ENCODE results near the gene CLTC. TPM values are rescaled to one million over a fixed set of nuclear protein-coding genes. Genes with fewer than 3 reads are reported as not detected.

Gene CLTC
- total and polyA plus RNA-seq, 2 of the 4 experiments (the other 2 are of a cell fraction): 181 to 641 TPM

DNA sequence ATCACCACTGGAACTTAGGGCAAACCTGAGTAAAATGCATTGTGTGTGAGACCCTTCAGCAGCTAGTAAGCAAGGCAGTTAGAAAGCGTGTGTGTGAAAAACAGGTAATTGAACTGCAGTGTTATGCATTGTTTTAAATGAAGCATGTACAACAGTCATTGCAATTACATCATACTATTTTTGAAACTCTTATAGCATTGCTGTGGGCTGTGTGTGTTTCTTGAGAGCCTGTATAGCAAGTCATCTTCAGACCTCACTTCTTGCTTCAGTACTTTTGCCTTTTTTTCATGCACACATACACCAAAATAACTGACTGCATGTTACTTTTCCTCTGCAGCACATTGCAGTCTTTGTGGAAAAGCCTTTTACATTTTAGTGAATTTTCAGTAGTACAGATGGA is 68.3 kb downstream of the CLTC start:
- peaks cover 3% of the 10 kb centered on the region; the same call in 1 of the 2 replicates for H3K9me1 ChIP-seq (ENCODE audit: insufficient read depth, low read length)
- ATAC-seq (ENCODE audit: low read depth) (peak; percentile 48; the same call in 1 of the 2 replicates), DNase-seq (peak; percentile 31)
- no peaks in the 10 kb centered on the region for H3K27me3 ChIP-seq (ENCODE audit: control insufficient read depth, insufficient read depth, low read length)
- dilution Hi-C loops (cut with HindIII; ENCODE audit: low sequenced_read_pairs, unreplicated experiment) (no loop called here), intact Hi-C loops (cut with micrococcal nuclease) (loop anchor here (1.0 kb wide), 1 partner anchor 8 kb away; no protein-coding TSS in a partner anchor), in situ Hi-C loops (cut with MboI; ENCODE audit: low sequenced_read_pairs) (loop anchor here (10.0 kb wide), 1 partner anchor 367 kb away; no protein-coding TSS in a partner anchor)
- H3K9ac ChIP-seq (ENCODE audit: low read depth, low read length): no peak overlapping the region
- H3K56ac ChIP-seq (ENCODE audit: extremely low read depth, insufficient read depth, low read length): no peak overlapping the region
- H3K18ac ChIP-seq (ENCODE audit: low read depth, low read length): no peak overlapping the region
- H3K4ac ChIP-seq (ENCODE audit: low read depth, low read length): no peak overlapping the region
- BruUV-seq (replicated peaks): no TSS peak
- H2AFZ ChIP-seq (replicated peaks; ENCODE audit: low read length, poor library complexity): no peak overlapping the region
- H3K9me3 ChIP-seq (ENCODE audit: control insufficient read depth, insufficient read depth, low read length): no peaks in the 10 kb centered on the region
- H2BK120ac ChIP-seq (ENCODE audit: low read depth, low read length): no peak overlapping the region
- no peak overlapping the region for H3K27ac ChIP-seq (ENCODE audit: insufficient read depth, low read length)
- H2AK9ac ChIP-seq (replicated peaks; ENCODE audit: low read depth, low read length, poor library complexity): no peak overlapping the region
- H4K20me1 ChIP-seq (ENCODE audit: insufficient read depth, low read length): no peaks in the 10 kb centered on the region
- no peak overlapping the region for H2AK5ac ChIP-seq (ENCODE audit: low read depth, low read length)
- H2BK20ac ChIP-seq (ENCODE audit: low read depth, low read length): no peak overlapping the region
- no peak overlapping the region for H2BK15ac ChIP-seq (ENCODE audit: low read depth, low read length)
- H4K8ac ChIP-seq (ENCODE audit: low read depth in 2 of 2, low read length in 2 of 2): peak overlapping the region in 1 of 2 experiments; percentile 25; a peak in 1 of 4 replicates
- ChIA-PET CTCF (no interaction called here), POLR2A (ENCODE audit: unreplicated experiment) (no interaction called here)
- H3K14ac ChIP-seq (replicated peaks; ENCODE audit: low read depth, low read length): no peak overlapping the region
- WGBS, 2 experiments (ENCODE audit: extremely low coverage in 2 of 2, insufficient read length in 1 of 2): no CpG with 5 or more reads among the region's 1 CpG
- H3K79me1 ChIP-seq (ENCODE audit: low read depth in 1 of 2, low read length in 2 of 2): peaks cover 17 to 49% of the 10 kb centered on the region in 2 experiments
- H2BK5ac ChIP-seq (ENCODE audit: low read depth, low read length, poor library complexity, severe bottlenecking): no peak overlapping the region
- H3K4me3 ChIP-seq (ENCODE audit: insufficient read depth, low read depth, low read length): no peak overlapping the region
- peaks cover 53% of the 10 kb centered on the region for H3K36me3 ChIP-seq (ENCODE audit: control insufficient read depth, insufficient read depth, low read length)
- H4K91ac ChIP-seq (ENCODE audit: insufficient read depth, low read depth, low read length): no peak overlapping the region
- H3K23ac ChIP-seq (ENCODE audit: low read depth, low read length): peak overlapping the region; percentile 51; the same call in 1 of the 2 replicates
- TF ChIP-seq MXI1 (IDR thresholded peaks at IDR 0.05; ENCODE audit: borderline replicate concordance, low read depth, low read length) (no peak), RAD21 (IDR thresholded peaks at IDR 0.05; ENCODE audit: low read length) (no peak), BHLHE40 (IDR thresholded peaks at IDR 0.05; ENCODE audit: low read depth, low read length) (no peak), RFX5 (IDR thresholded peaks at IDR 0.05; ENCODE audit: low read depth, low read length) (no peak), RCOR1 (IDR thresholded peaks at IDR 0.05; ENCODE audit: insufficient replicate concordance, low read length) (no peak), NFE2L2 (IDR thresholded peaks at IDR 0.05; ENCODE audit: low read depth, low read length) (no peak), USF2 (IDR thresholded peaks at IDR 0.05; ENCODE audit: low read depth, low read length) (no peak), MAFK (IDR thresholded peaks at IDR 0.05; ENCODE audit: low read depth, low read length) (no peak), CTCF (conservative IDR thresholded peaks at IDR 0.05; ENCODE audit: low read depth, low read length) (no peak), CHD1 (IDR thresholded peaks at IDR 0.05; ENCODE audit: low read depth, low read length) (no peak), SMC3 (IDR thresholded peaks at IDR 0.05; ENCODE audit: low read depth, low read length) (no peak)
- no peak overlapping the region for H3K4me2 ChIP-seq (ENCODE audit: low read depth, low read length)
- no peaks in the 10 kb centered on the region; the same call in 1 of the 2 replicates for H3K4me1 ChIP-seq (ENCODE audit: control insufficient read depth, insufficient read depth, low read length)
- no peak overlapping the region for H4K5ac ChIP-seq (ENCODE audit: low read depth, low read length)
